ENCODE data around the gene PSMC2.

The PSMC2 gene

GRCh38 chr7:103349805-103350204, 2.4 kb downstream of the PSMC2 start:
- DNase-seq (ENCODE audit: low read depth) = no peak
- no peak for TF ChIP-seq CTCF (IDR thresholded peaks at IDR 0.05; ENCODE audit: low read depth, low read length, missing control alignments)
- H3K4me3 ChIP-seq (ENCODE audit: low read depth, low read length) = no peak overlapping the region
- in situ Hi-C loops (cut with HindIII; ENCODE audit: low sequenced_read_pairs) = no loop called here

GRCh38 chr7:103369432-103369831, 22.0 kb downstream of the PSMC2 start:
- H3K4me3 ChIP-seq (ENCODE audit: low read depth, low read length) = no peak overlapping the region
- TF ChIP-seq CTCF (IDR thresholded peaks at IDR 0.05; ENCODE audit: low read depth, low read length, missing control alignments) = no peak
- no peak for DNase-seq (ENCODE audit: low read depth)
- in situ Hi-C loops (cut with HindIII; ENCODE audit: low sequenced_read_pairs) = no loop called here

GRCh38 chr7:103373866-103374643, 26.6 kb downstream of the PSMC2 start:
- DNase-seq (ENCODE audit: low read depth) = no peak
- TF ChIP-seq CTCF (IDR thresholded peaks at IDR 0.05; ENCODE audit: low read depth, low read length, missing control alignments) = no peak
- in situ Hi-C loops (cut with HindIII; ENCODE audit: low sequenced_read_pairs) = no loop called here
- H3K4me3 ChIP-seq (ENCODE audit: low read depth, low read length) = no peak overlapping the region

GRCh38 chr7:103379270-103379975, 32.0 kb downstream of the PSMC2 start:
- no peak for DNase-seq (ENCODE audit: low read depth)
- no peak for TF ChIP-seq CTCF (IDR thresholded peaks at IDR 0.05; ENCODE audit: low read depth, low read length, missing control alignments)
- in situ Hi-C loops (cut with HindIII; ENCODE audit: low sequenced_read_pairs) = no loop called here

GRCh38 chr7:103380395-103381191, 33.1 kb downstream of the PSMC2 start:
- DNase-seq (ENCODE audit: low read depth) = no peak
- TF ChIP-seq CTCF (IDR thresholded peaks at IDR 0.05; ENCODE audit: low read depth, low read length, missing control alignments) = no peak
- no peak overlapping the region for H3K4me3 ChIP-seq (ENCODE audit: low read depth, low read length)
- in situ Hi-C loops (cut with HindIII; ENCODE audit: low sequenced_read_pairs) = no loop called here

More at GRCh38 chr7:103379270-103379975, 32.0 kb downstream of the PSMC2 start:
- no peak overlapping the region for H3K4me3 ChIP-seq (ENCODE audit: low read depth, low read length)

GRCh38 chr7:103381280-103382031, 34.0 kb downstream of the PSMC2 start:
- H3K4me3 ChIP-seq (ENCODE audit: low read depth, low read length) = no peak overlapping the region
- no peak for DNase-seq (ENCODE audit: low read depth)
- in situ Hi-C loops (cut with HindIII; ENCODE audit: low sequenced_read_pairs) = no loop called here
- no peak for TF ChIP-seq CTCF (IDR thresholded peaks at IDR 0.05; ENCODE audit: low read depth, low read length, missing control alignments)
